UCSD-AML1 (cell line): Measurements from ENCODE around the gene CLN3.
"Not testable (repeated sequence)": the region's sequence is repeated elsewhere in the genome, so short reads cannot be mapped to it uniquely, and the experiment has no call there.

Experiments used
- DNase-seq: peaks from one replicate; lab custom pipeline; 2025; ENCODE audit not compliant: unreplicated experiment; lab: John Stamatoyannopoulos, UW

Gene CLN3

GRCh38 chr16:28491970-28492474 lies at the start of gene CLN3:
Gene CLN3, minus strand, starts transcription at chr16:28492074. Its CDS starts 315 bp downstream, at chr16:28491759.
- peak; percentile 89 for DNase-seq

GRCh38 chr16:28540346-28540745 lies 48.5 kb upstream of the CLN3 start:
- no peak for DNase-seq

- no peak for DNase-seq
Observed at GRCh38 chr16:28538733-28539596, 47.1 kb upstream of the CLN3 start, which contains the start of gene NUPR1. Gene NUPR1, minus strand, starts transcription at chr16:28538974. Its CDS starts 67 bp downstream, at chr16:28538907.

DNA sequence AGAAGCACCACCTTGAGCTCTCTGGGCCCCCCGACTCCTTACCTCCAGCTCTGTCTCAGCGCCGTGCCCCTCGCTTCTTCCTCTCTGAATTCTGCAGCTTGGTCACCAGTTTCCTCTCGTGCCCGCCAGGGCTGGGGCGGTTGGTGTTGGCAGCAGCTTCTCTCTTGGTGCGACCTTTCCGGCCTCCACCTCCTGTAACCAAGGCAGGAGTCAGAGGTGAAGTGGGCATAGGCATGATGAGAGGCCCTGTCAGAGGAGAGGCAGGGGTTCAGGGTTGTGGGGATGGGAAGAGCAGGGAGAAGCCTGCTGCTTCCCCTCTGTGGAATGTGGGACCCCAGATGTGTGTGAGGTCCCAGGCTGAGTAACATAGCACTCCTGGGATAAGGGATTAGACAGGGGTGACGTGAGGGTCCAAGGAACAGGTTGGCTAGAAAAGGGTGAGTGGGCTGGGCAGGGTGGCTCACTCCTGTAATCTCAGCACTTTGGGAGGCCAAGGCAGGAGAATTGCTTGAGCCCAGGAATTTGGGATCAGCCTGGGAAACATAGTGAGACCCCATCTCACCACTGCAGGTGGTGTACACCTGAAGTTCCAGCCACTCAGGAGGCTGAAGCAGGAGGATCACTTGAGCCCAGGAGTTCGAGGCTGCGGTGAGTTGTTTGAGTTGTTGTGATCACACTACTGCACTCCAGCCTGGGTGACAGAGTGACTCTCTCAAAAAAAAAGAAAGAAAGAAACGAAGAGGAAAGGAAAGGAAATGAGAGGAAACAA lies 46.3 kb upstream of the CLN3 start:
- no peak for DNase-seq

DNA sequence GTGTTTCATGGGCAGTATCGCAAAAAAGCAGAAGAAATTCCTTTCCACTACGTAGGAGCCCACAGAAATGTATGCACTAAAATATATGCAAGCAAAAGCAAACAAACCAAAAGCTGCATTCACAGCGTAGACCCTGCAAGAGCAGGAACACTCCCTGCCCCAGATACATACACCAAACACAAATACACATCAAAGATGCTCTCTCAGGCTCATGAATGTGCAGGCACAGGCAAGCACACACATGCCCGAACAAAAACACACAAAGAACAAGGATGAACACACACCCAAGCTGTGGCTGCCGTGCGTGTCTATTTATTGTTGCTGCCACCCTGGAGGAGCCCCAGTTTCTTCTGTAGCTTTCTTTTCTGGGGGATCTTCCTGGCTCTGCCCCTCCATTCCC lies 45.2 kb upstream of the CLN3 start:
- no peak for DNase-seq

DNA sequence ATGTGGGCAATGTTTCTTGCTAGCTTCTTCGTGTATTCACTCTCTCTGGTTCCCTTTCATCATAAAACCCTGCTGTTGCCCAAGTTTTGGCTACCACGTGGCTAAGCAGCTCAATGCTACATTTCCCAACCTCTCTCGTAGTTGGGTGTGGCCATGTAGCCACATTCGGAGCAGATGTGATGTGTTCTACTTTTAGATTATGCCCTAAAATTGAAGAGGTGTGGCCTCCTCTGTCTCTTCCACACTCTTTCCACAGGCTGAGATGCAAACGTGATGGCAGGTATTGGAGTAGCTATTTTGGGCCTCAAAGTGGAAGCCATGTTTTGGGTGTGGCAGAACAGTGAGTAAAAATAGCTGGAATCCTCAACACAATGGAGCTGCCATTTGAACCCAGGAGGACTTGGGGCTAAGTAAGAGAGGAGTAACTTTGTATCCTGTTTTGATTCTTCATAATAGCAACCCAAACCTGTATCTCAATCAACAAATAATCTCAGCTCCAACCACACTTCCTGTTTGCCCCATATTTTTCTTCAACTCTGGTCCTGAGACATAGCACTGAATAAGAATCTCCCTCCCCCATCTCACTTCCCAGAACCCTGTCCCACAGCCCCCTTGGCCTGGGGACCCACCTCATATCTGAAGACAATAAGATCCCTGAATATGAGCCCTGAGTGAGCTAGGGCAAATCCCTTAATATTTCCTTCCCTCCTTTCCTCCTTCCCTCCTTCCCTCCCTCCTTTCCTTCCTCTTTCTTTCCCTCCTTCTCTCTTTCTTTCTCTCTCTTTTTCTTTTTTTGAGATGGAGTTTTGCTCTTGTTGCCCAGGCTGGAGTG lies 42.9 kb upstream of the CLN3 start:
- no peak for DNase-seq

DNA sequence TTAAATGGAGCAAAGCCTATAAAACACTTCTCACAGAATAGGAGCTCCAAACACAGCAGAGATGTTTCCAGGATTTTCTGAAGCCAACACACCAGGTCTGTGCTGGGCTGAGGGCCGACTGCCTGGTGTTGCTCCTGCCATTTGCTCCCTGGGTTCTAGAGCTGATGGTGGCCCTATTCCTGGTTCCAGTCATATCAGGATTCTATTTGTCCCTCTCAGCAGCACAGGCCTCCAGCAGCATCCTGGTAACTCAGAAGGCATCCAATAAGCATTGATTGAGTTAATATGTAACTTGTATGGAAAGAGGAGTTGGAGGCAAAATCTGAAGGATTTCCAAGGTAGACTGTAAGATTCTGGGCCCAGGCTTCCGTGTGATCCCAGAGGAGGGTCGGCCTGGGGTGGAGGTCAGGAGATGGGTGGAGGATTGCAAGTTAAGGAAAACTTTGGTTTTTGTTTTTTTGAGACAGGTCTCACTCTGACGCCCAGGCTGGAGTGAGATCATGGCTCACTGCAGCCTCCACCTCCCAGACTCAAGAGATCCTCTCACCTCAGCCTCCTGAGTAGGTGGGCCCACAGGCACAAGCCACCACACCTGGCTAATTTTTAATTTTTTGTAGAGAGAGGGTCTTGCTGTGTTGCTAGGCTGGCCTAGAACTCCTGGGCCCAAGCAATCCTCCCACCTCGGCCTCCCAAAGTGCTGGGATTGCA lies 41.2 kb upstream of the CLN3 start:
- DNase-seq, result no peak

DNA sequence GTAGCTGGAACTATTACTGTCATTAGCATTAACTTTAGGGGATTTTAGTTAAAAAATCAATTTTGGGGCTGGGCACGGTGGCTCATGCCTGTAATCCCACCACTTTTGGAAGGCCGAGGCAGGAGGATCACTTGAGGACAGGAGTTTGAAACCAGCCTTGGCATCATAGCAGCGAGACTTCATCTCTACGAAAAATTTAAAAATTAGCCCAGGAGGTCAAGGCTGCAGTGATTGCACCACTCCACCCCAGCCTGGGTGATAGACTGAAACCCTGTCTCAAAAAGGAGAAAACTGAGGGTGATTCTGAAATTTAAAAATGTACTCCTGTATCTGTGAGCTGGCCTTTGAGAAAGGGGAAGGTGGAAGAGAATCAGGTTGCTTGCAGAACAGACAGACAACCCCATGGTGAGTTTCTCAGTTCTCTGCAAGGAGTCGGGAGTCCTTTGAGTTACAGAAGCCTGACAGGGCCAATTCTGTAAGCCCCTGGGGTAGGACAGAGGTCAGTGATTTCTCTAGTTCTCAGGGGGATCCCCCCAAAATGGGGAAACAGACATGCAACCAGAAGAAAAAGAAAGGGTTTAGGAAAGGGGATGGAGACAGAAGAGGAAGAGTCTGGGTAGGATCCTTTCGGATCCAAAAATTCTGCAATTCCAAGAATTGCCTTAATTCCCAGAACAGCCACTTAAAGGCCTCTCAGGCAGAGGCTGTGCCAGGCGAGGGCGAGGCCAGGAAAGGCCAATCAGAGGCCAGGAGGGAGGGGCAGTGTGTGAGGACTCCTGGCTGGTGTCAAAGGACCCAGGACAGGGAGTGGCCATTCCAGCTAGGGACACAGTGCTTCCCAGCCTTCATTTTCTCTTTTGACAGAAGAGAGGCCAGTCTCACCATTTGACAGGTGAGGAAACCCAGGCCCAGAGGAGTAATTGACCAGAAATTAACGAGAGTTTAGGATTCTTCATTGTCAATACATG lies 40.2 kb upstream of the CLN3 start:
- no peak for DNase-seq

- DNase-seq, result no peak
Observed at GRCh38 chr16:28529124-28529523, 37.2 kb upstream of the CLN3 start.

GRCh38 chr16:28528463-28528867 lies 36.6 kb upstream of the CLN3 start:
- DNase-seq, result no peak

DNA sequence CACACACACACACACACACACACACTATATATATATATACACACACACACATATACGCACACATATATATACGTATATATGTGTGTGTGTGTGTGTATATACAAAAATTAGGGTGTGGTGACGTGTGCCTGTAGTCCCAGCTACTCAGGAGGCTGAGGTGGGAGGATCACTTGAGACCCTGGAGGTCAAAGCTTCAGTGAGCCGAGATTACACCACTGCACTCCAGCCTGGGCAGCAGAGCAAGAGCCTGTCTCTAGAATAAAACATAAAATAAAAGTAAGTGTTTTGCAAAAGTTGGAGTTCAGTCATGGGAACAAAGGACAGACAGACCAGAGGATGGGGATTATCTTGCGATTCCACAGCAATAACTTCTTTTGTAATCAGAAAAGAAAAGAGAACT lies 36.1 kb upstream of the CLN3 start:
- DNase-seq, result no peak

GRCh38 chr16:28527100-28527785 lies 35.4 kb upstream of the CLN3 start:
- DNase-seq, result not testable (repeated sequence)

GRCh38 chr16:28526201-28527099 lies 34.6 kb upstream of the CLN3 start:
- no peak for DNase-seq

- DNase-seq, result no peak
Observed at GRCh38 chr16:28524681-28525171, 32.9 kb upstream of the CLN3 start.

DNA sequence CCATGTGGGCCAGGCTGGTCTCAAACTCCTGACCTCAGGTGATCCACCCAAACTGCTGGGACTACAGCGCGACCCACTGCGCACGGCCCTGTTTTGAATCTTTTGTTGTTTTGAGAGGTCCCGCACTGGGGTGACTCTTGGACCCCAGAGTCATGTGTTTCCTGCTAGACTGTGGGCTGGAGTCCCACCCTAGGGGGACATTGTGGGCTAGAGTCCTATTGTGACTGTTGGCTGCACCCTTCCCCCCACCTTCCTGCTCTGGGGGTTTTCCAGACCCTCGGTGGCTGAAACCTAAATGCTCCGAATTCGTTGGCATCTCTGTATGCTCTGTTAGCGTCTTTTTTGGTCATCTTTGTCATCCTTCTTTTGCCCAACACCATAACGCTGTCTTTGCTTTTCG lies 30.9 kb upstream of the CLN3 start:
- DNase-seq, result no peak

DNA sequence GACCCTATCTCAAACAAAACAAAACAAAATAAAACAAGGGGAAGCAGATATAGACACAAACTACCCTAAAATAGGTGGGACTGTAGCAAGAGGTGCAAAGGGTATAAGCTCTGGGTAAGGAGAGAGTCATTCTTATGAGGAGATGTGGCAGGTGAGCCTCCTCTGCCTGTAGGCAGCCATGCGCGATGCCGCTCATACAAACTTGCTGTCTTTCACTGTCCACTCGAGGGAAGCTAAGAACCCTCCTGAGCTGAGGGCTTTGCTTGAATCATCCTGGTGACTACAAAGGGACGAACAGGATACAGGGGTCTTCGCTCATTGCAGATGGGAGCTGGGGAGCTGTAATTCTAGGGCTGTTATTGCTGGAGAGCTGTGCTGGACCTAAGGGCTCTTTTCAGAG lies 29.6 kb upstream of the CLN3 start:
- no peak for DNase-seq

DNA sequence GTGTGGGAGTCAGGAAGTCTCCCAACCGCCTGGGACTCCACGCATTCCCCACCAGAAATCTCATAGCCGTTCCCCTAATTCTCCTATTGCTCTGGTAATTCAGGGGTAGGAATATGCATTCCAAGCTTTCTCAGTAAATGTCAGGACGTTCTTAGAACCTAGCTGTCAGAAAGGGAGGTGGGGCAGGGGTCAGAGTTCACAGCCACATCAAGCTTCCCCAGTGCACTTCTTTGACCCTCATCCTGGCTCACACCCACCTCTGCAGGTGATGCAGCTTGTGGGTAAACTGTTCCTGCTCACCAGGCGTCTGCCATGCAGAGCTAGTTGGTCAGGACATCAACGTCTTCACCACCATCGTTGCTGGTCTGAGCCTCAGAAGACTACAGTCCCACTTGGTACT lies 28.8 kb upstream of the CLN3 start:
- DNase-seq, result no peak
